ELF-1 (cell line): ENCODE results near the gene ADCYAP1R1.

Source experiments
- DNase-seq: peaks from one replicate; pipeline ENCODE4 v3.0.0-alpha.2; 2016; ENCODE audit warnings: low read depth, low spot score

ADCYAP1R1 gene

GRCh38 chr7:31068006-31068675, 16.0 kb downstream of the ADCYAP1R1 start:
- DNase-seq, result no peak

GRCh38 chr7:31069860-31070555, 17.9 kb downstream of the ADCYAP1R1 start:
- no peak for DNase-seq

- DNase-seq, result no peak
These were observed 19.0 kb downstream of the ADCYAP1R1 start for GRCh38 chr7:31070991-31071644.

GRCh38 chr7:31071645-31072029, 19.5 kb downstream of the ADCYAP1R1 start:
- no peak for DNase-seq

- no peak for DNase-seq
These were observed 21.4 kb downstream of the ADCYAP1R1 start for GRCh38 chr7:31073326-31074119.

- no peak for DNase-seq
These were observed 21.9 kb downstream of the ADCYAP1R1 start for GRCh38 chr7:31074120-31074383.

- no peak for DNase-seq
These were observed 22.4 kb downstream of the ADCYAP1R1 start for GRCh38 chr7:31074403-31075085.

- no peak for DNase-seq
These were observed 22.9 kb downstream of the ADCYAP1R1 start for GRCh38 chr7:31075086-31075405.

- DNase-seq, result no peak
These were observed 23.9 kb downstream of the ADCYAP1R1 start for GRCh38 chr7:31076051-31076450.

GRCh38 chr7:31076641-31077310, 24.7 kb downstream of the ADCYAP1R1 start:
- no peak for DNase-seq

GRCh38 chr7:31077484-31078362, 25.6 kb downstream of the ADCYAP1R1 start:
- no peak for DNase-seq

- DNase-seq, result no peak
These were observed 26.4 kb downstream of the ADCYAP1R1 start for GRCh38 chr7:31078363-31078990.

- no peak for DNase-seq
These were observed 27.2 kb downstream of the ADCYAP1R1 start for GRCh38 chr7:31079126-31079823.

GRCh38 chr7:31079824-31080511, 27.9 kb downstream of the ADCYAP1R1 start:
- DNase-seq, result no peak

GRCh38 chr7:31080763-31081162, 28.7 kb downstream of the ADCYAP1R1 start:
- no peak for DNase-seq

- no peak for DNase-seq
These were observed 29.9 kb downstream of the ADCYAP1R1 start for GRCh38 chr7:31082017-31082416.

- DNase-seq, result no peak
These were observed 30.3 kb downstream of the ADCYAP1R1 start for GRCh38 chr7:31082447-31082846.

GRCh38 chr7:31083210-31083786, 31.2 kb downstream of the ADCYAP1R1 start:
- DNase-seq, result no peak
